HG03442 (cell line): ENCODE data around the gene TARS2.
A peak's percentile ranks its signal among the peaks of the same experiment; 100 is the strongest.

Source experiments
- ATAC-seq: cut with Tn5 transposase; IDR thresholded peaks from one replicate; pipeline ENCODE4 v1.9.1; 2021; ENCODE audit warnings: mild to moderate bottlenecking, moderate library complexity; ENCODE audit not compliant: unreplicated experiment

TARS2 gene

GRCh38 chr1:150486966-150487762, at the start of gene TARS2:
Gene TARS2 (plus strand): TSS chr1:150487419. CDS start chr1:150487451, 32 bp downstream.
- ATAC-seq: peak; percentile 99

- no peak for ATAC-seq
These were observed 46.1 kb upstream of the TARS2 start for GRCh38 chr1:150441121-150441520.

- ATAC-seq: no peak
These were observed 43.0 kb upstream of the TARS2 start for GRCh38 chr1:150444232-150444631.

DNA sequence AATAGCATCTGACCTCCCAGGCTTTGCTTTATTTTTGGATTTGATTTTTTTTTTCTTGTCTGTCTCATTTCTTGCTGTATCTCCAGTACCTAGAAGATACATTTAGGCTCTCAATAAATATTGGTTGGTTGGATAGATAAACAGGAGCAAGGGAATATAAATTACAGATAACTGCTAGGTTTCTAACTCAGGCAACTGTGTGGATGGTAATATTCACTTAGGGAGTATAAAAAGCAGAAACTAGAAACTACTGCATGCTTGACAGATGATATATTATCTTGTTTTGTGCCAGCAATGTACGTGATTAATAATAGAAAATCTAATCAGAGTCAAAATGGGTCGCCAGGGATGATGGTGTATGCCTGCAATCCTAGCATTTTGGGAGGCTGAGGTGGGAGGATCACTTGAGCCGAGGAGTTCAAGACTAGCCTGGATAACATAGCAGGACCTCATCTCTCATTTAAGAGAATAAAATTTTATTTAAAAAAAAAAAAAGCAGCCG, 31.0 kb upstream of the TARS2 start:
- ATAC-seq: no peak

DNA sequence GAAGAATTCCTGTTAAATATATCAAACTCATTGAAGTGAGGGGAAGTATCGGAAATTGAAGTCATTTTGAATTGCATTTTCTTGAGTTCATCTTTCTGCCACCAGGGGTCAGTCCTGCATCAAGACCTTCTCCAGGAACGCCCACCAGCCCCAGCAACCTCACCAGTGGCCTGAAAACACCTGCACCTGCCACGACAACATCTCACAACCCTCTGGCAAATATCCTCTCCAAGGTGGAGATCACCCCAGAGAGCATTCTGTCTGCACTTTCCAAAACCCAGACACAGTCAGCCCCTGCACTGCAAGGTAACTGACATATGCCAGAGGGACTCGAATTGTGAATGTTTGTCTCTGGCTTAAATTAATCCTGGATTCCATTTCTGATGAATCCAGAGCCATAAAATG, 22.8 kb upstream of the TARS2 start:
- ATAC-seq: no peak

GRCh38 chr1:150466964-150467363, 20.3 kb upstream of the TARS2 start:
- ATAC-seq: no peak

DNA sequence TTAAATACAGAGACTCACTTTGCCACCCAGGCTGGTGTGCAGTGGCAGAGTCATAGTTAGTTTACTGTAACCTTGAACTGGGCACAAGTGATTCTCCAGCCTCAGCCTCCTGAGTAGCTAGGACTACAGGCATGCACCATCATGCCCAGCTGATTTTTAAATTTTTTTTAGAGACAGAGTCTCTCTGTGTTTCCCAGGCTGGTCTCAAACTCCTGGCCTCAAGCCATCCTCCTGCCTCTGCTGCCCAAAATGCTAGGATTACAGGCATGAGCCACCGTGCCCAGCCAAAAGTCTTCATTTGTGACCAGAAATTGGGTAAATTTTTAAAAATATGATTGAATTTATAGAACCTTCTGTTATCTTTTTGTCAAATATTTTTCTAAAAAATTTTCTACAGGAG, 17.9 kb upstream of the TARS2 start:
- no peak for ATAC-seq

- ATAC-seq: no peak
These were observed 14.5 kb upstream of the TARS2 start for GRCh38 chr1:150472601-150473200.

GRCh38 chr1:150473659-150474058, 13.6 kb upstream of the TARS2 start:
- no peak for ATAC-seq

DNA sequence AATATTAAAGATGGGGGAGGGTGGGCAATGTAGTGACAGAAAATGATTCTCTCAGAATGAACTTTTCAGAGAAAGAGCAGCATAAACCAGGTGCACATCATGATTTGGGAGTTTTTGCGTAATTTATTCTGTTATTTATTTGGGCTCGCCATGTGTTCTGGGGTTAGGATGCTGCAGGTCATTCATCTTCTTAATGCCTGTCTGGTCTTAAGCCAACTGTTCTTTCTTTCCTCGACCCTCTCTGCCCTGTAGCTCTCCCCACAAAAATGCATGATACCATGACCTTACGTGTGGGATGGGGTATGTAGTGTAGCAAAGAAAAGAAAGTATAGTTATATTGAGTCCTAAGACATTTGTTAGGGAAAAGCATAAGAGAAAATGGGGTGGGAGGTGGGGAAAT, 12.3 kb upstream of the TARS2 start:
- no peak for ATAC-seq

GRCh38 chr1:150476754-150477153, 10.5 kb upstream of the TARS2 start:
- no peak for ATAC-seq

- ATAC-seq: no peak
These were observed 9.9 kb upstream of the TARS2 start for GRCh38 chr1:150477320-150477719.

GRCh38 chr1:150477733-150478132, 9.5 kb upstream of the TARS2 start:
- no peak for ATAC-seq

DNA sequence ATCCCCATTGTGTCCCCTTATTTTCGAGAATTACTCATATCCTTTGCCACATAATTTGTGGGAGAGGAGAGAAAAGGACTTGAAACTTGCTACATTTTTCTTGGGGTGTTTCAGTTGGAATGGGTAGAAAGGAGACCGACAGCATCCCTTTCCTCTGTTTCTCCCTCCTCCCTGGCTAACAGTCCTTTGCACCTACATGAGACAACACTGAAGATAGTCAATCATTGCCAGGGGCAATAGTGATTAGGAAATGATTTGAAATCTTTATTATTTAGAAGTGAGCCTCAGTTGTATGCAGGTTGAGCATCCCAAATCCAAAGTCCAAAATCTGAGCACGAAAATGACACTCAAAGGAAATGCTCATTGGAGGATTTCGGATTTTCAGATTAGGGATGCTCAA, 7.8 kb upstream of the TARS2 start:
- ATAC-seq: no peak

GRCh38 chr1:150479927-150480352, 7.3 kb upstream of the TARS2 start:
- ATAC-seq: no peak

DNA sequence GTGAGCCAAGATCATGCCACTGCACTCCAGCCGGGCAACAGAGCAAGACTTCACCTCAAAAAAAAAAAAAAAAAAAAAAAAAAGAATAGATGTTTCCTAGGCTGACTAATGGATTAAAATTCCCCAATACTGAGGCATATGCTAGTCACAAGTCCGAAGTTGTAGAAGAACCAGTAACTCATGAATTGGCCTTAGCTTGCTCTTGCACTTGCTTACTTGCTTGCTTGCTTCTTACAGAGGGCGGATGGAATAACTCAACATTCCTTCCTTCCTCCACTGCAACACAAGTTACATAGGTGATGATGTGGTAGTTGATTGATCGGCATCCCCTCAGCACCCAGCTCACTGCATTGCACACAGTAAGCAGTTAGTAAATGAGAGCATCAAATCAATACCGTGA, 2.8 kb upstream of the TARS2 start:
- ATAC-seq: no peak

DNA sequence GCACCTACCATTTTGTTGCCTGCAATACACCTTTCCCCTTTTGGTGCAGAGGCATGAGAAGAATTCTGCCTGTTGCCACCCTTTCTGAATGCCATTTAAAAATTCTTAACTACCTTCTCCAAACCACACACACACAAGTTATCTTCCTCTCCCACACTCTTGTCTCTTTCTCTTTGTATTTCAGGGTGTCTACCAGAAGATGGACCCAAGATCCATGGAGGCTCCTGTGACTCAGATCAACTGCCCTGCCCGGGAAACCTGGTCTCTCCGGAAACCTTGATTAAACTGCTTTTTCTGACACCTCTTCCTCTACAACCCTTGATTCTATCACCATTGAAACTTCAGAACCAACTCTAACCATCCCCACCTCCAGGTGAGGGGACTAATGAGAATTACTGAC, 2.4 kb upstream of the TARS2 start:
- no peak for ATAC-seq

DNA sequence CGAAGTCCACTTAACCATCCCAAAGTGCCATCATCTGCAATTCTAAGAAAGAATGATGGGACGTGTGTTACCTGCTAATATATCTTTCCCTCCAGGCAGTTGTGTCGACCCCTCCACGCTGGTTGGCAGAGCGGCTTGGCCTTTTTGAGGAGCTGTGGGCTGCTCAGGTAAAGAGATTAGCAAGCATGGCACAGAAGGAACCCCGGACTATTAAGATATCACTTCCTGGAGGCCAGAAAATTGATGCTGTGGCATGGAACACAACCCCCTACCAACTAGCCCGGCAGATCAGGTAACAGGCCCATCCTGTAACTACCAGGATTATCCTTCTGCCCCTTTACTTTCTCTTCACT, 520 bp downstream of the TARS2 start:
- ATAC-seq: no peak

DNA sequence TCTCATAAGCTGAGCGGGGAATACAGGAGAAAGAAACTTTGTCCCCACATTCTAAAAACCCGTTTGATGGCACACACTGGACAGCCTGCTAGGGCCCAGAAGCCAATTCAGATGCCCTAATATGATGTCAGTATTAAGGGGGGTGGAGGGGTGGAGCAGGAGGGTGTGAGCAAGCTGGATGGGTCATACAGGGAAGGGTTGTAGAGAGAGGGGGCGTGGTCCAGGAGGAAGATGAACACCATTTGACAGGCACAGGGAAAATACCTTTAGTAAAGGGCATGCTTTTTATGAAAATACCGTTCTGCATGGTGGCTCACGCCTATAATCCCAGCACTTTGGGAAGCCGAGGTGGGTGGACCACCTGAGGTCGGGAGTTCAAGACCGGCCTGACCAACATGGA, 6.0 kb downstream of the TARS2 start:
- ATAC-seq: no peak

- no peak for ATAC-seq
These were observed 11.1 kb downstream of the TARS2 start for GRCh38 chr1:150498342-150498741.

DNA sequence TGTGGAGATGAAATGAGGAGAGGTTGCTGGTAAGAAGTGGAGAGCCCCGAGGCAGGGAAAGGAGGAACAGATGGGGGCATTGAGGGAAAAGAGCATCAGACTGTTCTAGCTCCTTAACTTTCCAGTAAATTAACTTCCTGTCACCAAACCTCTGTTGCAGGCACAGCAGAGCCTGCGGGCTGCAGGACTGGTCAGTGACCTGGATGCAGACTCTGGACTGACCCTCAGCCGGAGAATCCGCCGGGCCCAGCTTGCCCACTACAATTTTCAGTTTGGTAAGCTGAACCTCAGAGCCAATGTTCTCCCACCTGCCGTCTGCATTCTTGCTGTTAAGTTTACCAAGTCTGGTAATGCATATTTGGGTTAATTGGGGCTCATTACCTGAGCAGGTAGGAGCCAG, 18.2 kb downstream of the TARS2 start:
- no peak for ATAC-seq
